Measurements from ENCODE around the gene CTDSPL.
"Not testable (repeated sequence)": the region's sequence is repeated elsewhere in the genome, so short reads cannot be mapped to it uniquely, and the experiment has no call there.

The CTDSPL gene, protein sequence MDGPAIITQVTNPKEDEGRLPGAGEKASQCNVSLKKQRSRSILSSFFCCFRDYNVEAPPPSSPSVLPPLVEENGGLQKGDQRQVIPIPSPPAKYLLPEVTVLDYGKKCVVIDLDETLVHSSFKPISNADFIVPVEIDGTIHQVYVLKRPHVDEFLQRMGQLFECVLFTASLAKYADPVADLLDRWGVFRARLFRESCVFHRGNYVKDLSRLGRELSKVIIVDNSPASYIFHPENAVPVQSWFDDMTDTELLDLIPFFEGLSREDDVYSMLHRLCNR

DNA sequence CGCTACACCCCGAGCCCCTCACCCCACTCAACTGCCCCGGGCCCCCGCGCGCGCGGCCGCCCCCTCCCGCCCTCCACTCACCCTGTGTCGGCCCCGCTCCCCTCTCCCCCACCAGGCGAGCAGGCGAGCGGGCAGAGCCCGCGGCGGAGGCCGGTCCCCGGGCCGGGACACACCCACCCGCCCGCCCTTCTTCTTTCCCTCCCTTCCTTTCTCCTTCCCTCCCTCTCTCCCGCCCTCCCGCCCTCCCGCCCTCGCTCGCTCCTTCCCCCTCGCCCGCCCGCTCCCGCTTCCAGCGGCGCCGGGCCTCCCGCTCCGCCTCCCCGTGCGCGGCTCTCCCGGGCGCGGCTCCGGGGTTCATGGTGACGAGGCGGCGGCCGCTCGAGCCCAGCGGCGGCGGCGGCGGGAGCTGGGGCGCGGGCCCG, at the start of gene CTDSPL:
TSS of gene CTDSPL (plus strand) at position 261 of the 422 bp plus-strand sequence. CDS start 320 bp downstream, outside the sequence.
- in situ Hi-C loops (cut with HindIII; ENCODE audit: low sequenced_read_pairs), result no loop called here

DNA sequence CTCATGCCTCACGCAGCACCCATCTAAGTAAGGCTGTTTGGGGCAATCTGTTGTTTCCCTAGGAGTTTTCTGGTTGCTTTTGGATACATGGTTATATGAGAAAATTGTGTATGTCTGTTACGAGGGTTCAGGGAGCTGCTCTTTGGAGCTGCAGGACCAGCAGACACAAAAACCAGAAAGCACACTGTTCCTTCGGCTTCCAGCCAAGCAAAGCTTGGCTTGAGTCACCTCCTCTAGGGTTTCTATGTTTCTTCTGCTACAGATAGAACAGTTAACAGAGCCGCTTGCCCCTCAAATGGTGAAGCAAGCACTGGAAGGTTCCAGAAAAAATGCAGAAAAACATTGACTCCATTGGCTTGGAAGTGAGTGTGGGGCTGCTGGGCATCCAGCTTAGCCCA, 49.2 kb upstream of the CTDSPL start:
- in situ Hi-C loops (cut with HindIII; ENCODE audit: low sequenced_read_pairs), result no loop called here

DNA sequence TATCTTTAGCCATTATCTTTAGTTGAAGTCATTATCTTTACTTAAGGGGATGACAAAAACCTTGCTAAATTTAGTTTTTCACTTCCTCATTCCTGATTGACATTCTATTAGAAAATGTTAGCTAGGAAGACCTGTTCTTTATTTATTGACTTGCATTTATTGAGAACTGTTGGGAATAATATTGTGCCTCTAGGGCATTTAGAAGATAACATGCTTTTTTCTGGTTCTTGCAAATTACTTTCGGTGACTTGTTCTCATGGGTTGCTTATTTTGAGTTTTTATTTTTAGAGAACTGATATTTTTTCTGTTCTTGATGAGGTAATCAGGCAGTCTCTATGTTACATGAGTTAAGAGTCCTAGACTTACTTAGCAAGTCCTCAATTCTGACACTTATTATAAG, 48.3 kb upstream of the CTDSPL start:
- in situ Hi-C loops (cut with HindIII; ENCODE audit: low sequenced_read_pairs), result no loop called here

DNA sequence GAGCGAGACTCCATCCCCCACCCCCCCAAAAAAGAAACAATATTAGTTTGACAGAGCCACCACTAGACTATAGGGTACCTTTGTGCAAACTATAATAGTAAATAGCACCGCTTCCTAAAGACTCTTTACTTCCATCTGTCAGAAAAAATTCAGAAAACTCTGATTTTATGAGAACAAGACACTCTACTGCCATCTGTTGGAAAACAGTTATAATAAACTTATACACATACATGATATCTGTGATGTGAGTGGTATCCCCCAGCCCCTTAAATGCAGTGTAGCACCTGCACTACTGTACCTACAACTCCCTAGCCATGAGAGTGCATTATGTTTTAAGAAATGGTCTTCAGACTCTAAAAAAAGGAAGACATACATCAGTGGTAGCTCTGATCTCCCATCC, 47.1 kb upstream of the CTDSPL start:
- in situ Hi-C loops (cut with HindIII; ENCODE audit: low sequenced_read_pairs), result no loop called here

DNA sequence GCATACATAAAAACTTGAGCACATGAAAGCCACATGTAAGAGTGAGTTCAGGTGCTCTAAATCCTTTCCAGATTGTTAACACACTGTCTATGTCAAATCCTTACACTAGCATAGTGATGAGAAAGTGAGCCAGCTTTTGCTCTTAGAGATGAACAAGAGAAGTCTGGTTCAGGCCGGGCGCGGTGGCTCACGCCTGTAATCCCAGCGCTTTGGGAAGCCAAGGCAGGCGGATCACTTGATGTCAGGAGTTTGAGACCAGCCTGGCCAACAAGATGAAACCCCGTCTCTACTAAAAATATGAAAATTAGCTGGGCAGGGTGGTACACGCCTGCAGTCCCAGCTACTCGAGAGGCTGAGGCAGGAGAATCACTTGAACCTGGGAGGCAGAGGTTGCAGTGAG, 46.5 kb upstream of the CTDSPL start:
- in situ Hi-C loops (cut with HindIII; ENCODE audit: low sequenced_read_pairs), result not testable (repeated sequence)

DNA sequence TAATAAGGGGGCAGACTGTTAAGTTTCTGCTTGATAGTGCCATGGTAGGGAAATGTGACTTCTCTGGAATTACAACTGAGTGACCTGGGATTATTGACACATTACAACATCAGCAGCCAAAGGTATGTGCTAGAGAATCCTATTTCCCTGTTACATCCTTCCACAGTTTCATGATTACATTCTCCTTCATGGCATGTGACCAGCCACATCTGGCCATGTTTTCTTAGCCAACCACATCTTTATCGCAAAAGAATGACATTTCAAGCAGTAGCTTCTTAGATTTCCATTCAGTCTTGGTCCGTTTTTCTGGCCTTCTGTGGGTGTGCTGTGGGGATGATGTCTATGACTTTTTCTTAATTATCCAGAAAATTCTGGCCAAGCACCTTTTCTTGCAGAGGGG, 45.4 kb upstream of the CTDSPL start:
- in situ Hi-C loops (cut with HindIII; ENCODE audit: low sequenced_read_pairs), result no loop called here

DNA sequence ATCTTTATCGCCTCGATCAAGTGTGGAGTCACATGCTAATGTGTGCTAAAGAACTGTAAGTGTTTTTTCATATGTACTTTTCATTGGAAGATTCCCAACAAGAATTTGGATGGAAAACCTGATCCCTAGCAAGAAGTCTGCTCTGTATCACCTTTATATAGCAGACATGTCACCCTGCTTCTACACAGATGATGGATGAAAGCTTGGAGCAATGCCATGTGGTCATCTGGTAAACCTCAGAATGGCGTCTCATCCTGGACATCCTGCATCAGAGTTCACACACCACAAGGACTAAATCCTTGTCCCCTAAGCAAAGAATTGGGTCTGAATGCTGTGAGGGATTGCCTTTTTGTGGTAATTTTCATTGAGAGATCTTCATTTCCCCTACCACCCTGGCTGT, 42.1 kb upstream of the CTDSPL start:
- in situ Hi-C loops (cut with HindIII; ENCODE audit: low sequenced_read_pairs), result no loop called here

DNA sequence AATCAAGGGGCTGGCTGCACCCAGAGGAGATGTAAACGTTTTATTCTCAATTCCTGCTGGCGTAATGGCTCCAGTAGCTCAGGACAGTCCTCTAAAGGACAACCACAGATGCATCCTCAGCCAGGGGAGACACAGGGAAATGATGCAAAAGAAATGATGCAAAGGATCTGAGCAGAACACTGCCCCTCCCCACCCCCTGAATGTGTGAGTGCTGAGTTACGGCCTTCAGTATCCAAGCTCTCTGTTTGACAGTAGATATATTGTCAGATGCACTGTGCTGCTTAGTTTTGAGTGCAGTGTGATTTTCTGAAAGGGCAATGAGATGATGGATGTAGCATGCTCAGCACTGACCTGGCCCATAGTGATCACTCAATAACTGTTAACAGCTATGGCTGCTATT, 41.4 kb upstream of the CTDSPL start:
- in situ Hi-C loops (cut with HindIII; ENCODE audit: low sequenced_read_pairs), result loop anchor here (10.0 kb wide), 1 partner anchor 65 kb away; no protein-coding TSS in a partner anchor

DNA sequence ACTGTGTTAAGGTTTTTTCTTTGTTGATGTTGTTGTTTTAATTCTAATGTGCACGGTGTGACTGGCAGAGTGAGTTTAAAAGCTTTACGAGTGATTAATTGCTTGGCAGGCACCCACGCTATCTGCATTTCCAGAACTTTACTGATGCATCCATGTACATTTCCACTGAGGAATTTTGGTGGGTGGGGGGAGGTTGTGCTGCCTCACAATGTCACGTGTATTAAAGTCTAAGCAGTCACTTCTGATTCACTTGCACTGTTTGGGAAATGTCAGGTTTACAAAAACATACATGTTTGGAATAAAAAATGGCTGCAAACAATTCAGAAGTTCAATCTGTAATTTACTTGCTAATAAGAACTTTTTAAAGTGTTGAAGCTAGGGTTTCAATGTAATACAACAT, 38.5 kb upstream of the CTDSPL start:
- in situ Hi-C loops (cut with HindIII; ENCODE audit: low sequenced_read_pairs), result loop anchor here (10.0 kb wide), 1 partner anchor 62 kb away; no protein-coding TSS in a partner anchor

DNA sequence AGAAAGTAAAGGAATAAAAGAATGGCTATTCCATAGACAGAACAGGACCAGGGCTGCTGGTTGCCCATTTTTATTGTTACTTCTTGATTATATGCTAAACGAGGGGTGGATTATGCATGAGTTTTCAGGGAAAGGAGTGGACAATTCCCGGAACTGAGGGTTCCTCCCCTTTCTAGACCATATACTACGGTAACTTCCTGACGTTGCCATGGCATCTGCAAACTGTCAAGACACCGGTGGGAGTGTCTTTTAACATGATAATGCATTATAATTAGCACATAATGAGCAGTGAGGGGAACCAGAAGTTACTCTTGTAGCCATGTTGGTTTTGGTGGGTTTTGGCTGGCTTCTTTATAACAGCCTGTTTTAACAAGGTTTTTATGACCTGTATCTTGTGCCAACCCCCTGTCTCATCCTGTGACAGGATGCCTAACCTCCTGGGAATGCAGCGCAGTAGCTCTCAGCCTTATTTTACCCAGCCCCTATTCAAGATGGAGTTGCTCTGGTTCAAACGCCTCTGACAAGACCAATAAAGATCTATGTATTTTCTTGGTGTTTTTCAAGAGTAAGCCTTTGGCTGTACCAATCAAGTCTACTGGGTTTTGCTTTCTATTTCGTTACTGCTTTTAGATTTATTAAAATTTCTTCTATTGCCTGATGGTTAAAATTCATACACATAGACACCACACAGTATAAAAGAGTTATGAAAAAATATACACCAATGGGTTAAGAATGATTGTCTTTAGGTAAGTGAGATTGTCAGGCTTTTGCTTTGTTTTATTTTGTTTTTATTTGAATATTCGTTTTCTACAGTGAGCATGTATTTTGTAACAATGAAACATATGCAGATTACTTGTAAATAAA, 37.4 kb upstream of the CTDSPL start:
- in situ Hi-C loops (cut with HindIII; ENCODE audit: low sequenced_read_pairs), result loop anchor here (10.0 kb wide), 1 partner anchor 60 kb away; no protein-coding TSS in a partner anchor

DNA sequence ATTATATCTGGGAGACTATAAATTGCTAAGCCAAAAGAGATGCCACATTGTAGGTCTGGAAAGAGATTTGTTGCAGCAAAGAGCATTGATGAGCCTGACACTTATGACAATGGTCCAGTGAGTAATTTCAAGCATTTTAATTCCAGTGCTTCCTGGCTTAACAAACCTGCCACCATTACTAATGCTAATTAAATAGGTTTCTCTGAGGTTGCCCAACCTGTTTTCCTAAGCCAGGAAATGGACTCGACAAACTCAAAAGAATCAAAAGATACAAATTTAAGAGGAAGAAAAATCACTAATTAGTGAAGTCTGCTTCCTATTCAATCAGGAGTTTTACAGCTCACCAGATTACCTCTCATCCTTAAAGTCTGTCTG, 36.7 kb upstream of the CTDSPL start:
- in situ Hi-C loops (cut with HindIII; ENCODE audit: low sequenced_read_pairs), result loop anchor here (10.0 kb wide), 1 partner anchor 60 kb away; no protein-coding TSS in a partner anchor

DNA sequence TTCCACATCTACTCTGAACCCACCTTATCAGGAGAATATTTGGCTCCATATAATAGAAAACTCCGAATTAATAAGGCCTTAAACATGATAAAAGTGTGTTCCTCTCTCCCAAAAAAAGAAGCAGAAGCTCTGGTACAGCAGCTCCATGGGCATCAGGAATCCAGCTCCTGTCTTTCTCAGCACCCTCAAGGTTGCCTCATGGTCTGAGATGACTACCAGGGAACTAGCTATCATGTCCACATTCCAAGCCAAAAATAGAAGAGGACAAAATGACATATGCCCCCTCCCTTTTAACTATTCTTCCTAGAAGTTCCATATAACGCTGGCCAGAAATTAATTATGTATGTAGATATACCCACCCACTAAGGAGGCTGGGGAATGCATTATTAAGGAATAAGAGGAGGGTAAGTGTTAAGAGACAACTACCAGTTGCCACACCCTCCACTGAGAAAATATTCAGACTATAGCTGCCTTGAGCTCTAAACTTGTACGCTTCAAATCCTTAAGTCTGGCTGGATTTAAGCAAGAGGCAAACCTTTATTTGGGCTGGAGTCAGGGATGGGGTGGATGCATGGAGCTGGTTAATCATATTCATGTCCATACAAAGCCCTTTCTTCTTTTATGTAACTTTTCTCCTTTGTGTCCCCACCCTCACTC, 35.8 kb upstream of the CTDSPL start:
- in situ Hi-C loops (cut with HindIII; ENCODE audit: low sequenced_read_pairs), result loop anchor here (10.0 kb wide), 1 partner anchor 59 kb away; no protein-coding TSS in a partner anchor

DNA sequence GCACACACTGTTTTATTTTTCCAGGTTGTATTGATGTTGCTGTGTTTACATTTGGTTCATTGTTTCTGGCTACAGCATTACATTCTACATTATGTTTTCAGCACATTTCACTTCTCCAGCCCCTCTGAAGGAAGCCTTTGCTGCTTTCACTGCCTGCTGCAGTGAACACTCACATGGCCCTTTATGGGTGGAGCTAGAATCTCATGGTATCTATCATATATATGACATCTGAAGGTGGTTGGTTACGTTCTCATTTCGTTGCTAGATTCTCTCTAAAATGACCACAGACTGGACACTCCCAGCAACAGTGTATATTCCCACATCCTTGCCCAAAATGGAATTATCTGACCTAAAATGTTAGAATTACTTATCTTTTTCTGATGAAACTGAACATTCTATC, 35.2 kb upstream of the CTDSPL start:
- in situ Hi-C loops (cut with HindIII; ENCODE audit: low sequenced_read_pairs), result loop anchor here (10.0 kb wide), 1 partner anchor 58 kb away; no protein-coding TSS in a partner anchor

DNA sequence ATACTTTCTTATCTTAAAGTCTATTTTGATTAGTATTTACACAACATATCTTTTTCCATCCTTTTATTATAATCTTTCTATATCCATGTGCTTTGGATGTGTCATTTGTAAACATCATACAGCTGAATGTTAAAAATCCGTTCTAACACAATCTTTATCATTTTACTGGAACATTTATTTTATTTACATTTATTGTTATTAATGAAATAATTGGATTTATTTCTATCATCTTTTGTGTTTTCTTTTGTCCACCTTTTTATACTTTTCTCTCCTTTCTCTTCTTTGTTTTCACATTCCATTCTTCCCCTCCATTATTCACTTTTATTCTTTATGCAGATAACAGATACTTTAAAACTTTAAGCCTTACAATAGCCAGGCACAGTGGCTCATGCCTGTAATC, 34.7 kb upstream of the CTDSPL start:
- in situ Hi-C loops (cut with HindIII; ENCODE audit: low sequenced_read_pairs), result loop anchor here (10.0 kb wide), 1 partner anchor 58 kb away; no protein-coding TSS in a partner anchor

DNA sequence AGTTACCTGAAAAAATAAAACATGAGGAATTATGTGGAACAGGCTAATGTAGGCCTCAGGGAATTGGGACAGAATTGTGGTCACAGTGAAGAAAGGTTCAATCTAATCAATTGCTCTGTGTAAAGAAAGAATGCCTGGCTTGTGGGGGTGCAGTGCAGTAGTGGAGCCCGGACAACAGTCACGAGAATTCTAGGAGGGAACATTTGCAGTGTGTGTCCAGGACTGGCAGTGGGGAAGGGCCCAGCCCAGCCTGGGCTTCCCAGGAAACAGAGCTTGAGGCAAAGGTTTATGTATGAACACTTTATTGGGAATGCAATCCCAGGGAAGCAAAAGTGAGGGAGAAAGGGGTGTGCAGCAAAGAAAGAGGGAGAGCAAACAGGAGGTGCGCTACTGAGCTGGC, 29.2 kb upstream of the CTDSPL start:
- in situ Hi-C loops (cut with HindIII; ENCODE audit: low sequenced_read_pairs), result no loop called here

DNA sequence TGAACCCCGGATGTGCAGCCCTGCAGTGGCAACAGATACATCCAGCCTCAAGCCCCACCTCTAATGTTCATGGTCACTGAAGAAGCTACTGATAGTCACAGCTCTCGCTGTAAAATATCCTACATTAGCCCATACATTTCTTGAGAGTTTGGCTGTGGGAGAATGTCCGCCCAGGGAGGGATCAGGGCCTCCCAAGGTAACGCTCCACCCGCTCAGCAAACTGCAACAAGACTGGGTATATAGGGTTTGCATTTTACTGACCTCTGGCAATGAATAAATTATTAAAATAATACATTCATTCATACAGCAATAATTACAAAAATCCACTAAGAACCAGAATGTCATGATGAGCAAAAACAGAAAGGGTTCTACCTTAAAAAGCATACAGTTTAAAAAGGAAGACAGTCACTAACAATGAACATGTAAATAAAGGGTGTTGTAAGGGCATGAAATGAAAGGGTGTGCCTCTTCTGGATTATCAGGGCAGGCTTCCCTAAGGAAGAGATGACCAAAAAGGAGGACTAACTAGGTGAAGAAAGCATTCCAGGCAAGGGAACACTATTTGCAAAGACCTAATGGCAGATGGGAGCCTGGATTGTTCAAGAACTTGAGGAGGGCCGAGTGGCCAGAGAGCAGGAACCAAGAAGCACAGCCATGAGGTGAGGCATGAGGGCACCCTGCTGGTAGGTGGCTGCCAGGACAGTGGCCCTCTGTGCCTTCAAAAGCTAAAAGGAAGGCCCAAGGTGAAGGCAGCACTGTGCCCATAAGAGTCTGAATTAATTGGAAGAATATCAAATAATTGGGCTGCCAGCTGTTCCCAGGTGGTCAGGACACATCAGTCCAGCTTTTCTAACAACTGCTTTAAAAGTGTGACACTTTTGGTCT, 28.1 kb upstream of the CTDSPL start:
- in situ Hi-C loops (cut with HindIII; ENCODE audit: low sequenced_read_pairs), result no loop called here

DNA sequence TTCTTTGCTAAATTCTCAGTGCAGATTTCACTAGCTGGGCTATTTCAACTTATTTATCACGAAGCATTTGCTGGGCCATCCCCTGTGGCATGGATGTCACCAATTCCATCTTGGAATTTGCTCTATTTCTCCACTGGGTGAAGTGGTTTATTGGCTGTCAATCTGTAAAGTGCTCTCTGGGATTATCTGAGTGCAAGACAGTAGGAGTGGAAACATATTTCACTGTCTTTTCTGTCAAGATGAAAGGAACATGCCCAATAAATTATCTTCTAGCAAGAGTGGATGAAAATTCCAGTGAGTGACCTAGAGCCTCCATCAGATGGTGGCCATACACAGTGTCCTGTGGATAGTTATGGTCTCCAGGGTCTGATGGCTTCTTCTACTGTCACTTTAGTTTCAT, 25.1 kb upstream of the CTDSPL start:
- in situ Hi-C loops (cut with HindIII; ENCODE audit: low sequenced_read_pairs), result no loop called here

DNA sequence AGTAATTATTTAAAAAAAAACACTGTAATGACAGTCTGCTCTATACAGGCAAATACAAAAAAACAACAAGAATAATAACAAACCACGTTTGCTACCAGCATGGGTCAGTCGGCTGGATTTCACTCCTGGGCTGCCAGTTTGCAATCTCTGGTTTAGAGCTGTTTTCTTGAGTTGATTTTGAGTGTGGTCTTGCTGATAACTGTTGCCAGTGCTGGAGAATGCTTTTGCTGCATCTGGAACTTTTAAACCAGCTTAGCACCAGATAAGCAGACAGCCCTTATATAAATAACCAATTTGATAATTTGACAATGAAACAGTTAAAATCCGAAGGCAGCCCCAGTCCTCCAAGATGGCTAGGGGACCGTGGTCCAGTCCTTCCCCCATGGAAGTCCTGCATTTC, 14.0 kb upstream of the CTDSPL start:
- in situ Hi-C loops (cut with HindIII; ENCODE audit: low sequenced_read_pairs), result no loop called here

DNA sequence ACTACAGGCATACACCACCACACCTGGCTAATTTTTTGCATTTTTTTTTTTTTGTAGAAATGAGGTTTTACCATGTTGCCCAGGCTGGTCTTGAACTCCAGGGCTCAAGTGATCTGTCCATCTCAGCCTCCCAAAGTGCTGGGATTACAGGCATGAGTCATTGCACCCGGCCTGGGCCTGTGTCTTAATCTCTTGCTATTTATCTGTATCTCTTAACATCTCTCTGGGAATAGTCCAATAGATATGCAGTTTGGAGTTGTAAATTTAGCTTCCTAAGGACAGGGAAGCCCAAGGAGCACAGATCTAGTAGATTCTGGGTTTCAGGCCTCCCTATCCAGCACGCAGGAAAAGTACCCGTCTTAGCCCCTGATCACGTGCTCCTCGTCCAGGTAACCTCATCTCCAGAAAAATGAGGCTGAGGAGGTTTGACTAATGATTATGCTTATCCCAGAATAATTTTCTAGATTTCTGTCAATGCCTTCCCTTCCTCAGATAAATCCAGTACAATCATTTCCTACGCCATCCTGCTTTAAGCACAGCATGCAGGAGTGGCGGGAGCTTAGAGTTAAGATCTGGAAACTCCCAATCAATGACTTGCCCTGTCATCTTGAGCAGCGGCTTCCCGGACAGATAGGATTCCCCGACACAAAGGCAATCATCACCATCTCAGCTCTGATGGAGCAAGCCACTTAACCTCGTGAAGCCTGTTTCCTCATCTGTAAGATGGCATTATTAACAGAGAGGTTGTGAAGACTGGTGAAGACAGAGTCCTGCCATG, 12.3 kb upstream of the CTDSPL start:
- in situ Hi-C loops (cut with HindIII; ENCODE audit: low sequenced_read_pairs), result no loop called here

DNA sequence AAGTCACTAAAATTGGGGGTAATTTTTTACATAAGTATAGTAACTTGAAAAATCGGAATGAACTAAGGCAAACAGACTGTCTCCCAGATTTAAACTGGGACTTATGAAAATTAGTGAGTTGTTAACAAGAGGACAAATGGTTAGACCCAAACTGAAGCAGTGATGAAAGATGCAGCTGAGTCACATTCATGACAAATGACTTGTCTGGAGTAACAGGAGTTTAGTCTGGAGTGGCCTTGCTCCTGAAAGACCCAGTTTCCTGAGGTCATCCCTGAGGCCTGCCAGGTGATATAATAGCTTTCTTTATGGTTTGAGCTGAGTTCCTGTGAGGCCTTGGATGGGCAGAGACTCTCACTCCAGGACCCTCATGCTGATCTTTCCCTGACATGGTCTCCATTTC, 9.6 kb upstream of the CTDSPL start:
- in situ Hi-C loops (cut with HindIII; ENCODE audit: low sequenced_read_pairs), result no loop called here

All from endothelial cell of hepatic sinusoid (primary cell).